Keratinocyte (primary cell): ENCODE data around the gene ZNF205. TPM values are rescaled to one million over a fixed set of nuclear protein-coding genes. Genes with fewer than 3 reads are reported as not detected.

Experiments
- DNase-seq: peaks from one replicate; pipeline ENCODE4 v3.0.0-alpha.2; 2011; ENCODE audit warnings: low read depth, missing footprints, low spot score
- FAIRE-seq: peaks from 2 replicates; lab custom pipeline; 2011; peaks lifted over from hg19 to GRCh38; lab: Jason Lieb, UNC
- H2AFZ ChIP-seq: 2 replicates; pipeline ENCODE4 v1.6.0; 2012; ENCODE audit warnings: low read length, control low read depth, inconsistent platforms; ENCODE audit not compliant: control insufficient read depth
- H3K27ac ChIP-seq: 2 replicates; pipeline ENCODE4 v1.5.1; 2011; ENCODE audit warnings: low read length; ENCODE audit not compliant: control insufficient read depth, insufficient read depth
- H3K27me3 ChIP-seq: 3 replicates; pipeline ENCODE4 v1.6.0; 2011; ENCODE audit warnings: low read length; ENCODE audit not compliant: control insufficient read depth, insufficient read depth; ENCODE audit errors: extremely low read depth
- H3K36me3 ChIP-seq, 2 experiments: 2 replicates in 1 of 2; 3 replicates in 1 of 2; pipeline ENCODE4 v1.5.1; 2011; ENCODE audit warnings: low read length in 2 of 2, mild to moderate bottlenecking in 1 of 2; ENCODE audit not compliant: control insufficient read depth in 2 of 2, insufficient read depth in 2 of 2; ENCODE audit errors: extremely low read depth in 1 of 2
- H3K4me1 ChIP-seq: 3 replicates; pipeline ENCODE4 v1.5.1; 2011; ENCODE audit warnings: low read length; ENCODE audit not compliant: control insufficient read depth, insufficient read depth; ENCODE audit errors: extremely low read depth
- H3K4me2 ChIP-seq: 3 replicates; pipeline ENCODE4 v1.6.0; 2011; ENCODE audit warnings: low read depth, low read length; ENCODE audit not compliant: control insufficient read depth, insufficient read depth; ENCODE audit errors: extremely low read depth
- H3K4me3 ChIP-seq, 3 experiments: fragments of 200-600 bp in 1 of 3; sonication (generic) in 1 of 3; 2 replicates in 2 of 3; 3 replicates in 1 of 3; pipeline ENCODE4 v1.5.1; 2011 to 2016; ENCODE audit warnings: low read length in 3 of 3, mild to moderate bottlenecking in 3 of 3, control low read depth in 2 of 3, inconsistent platforms in 1 of 3, low read depth in 1 of 3, mixed read lengths in 1 of 3, mixed run types in 1 of 3, moderate library complexity in 1 of 3; ENCODE audit not compliant: control insufficient read depth in 2 of 3, insufficient read depth in 2 of 3; ENCODE audit errors: extremely low read depth in 1 of 3
- H3K79me2 ChIP-seq: 2 replicates; pipeline ENCODE4 v1.6.0; 2012; ENCODE audit warnings: low read length; ENCODE audit not compliant: control insufficient read depth, insufficient read depth
- H3K9ac ChIP-seq: 3 replicates; pipeline ENCODE4 v1.6.0; 2011; ENCODE audit warnings: low read length; ENCODE audit not compliant: control insufficient read depth, insufficient read depth; ENCODE audit errors: extremely low read depth
- H3K9me1 ChIP-seq: 3 replicates; pipeline ENCODE4 v1.6.0; 2011; ENCODE audit warnings: low read length; ENCODE audit not compliant: control insufficient read depth, insufficient read depth; ENCODE audit errors: extremely low read depth
- H3K9me3 ChIP-seq: 2 replicates; pipeline ENCODE4 v1.5.1; 2012; ENCODE audit warnings: low read depth, low read length; ENCODE audit not compliant: control insufficient read depth
- H4K20me1 ChIP-seq: 3 replicates; pipeline ENCODE4 v1.6.0; 2011; ENCODE audit warnings: low read length; ENCODE audit not compliant: control insufficient read depth, insufficient read depth; ENCODE audit errors: extremely low read depth
- EZH2 ChIP-seq: IDR thresholded peaks from one replicate; pipeline ENCODE4 v1.6.1; 2012; ENCODE audit warnings: inconsistent platforms, mild to moderate bottlenecking, low read length, moderate library complexity
- dilution Hi-C: fragments of 300-500 bp; cut with MboI; formaldehyde crosslinking; loops from one replicate; pipeline ENCODE4 v1.7.0; 2020; ENCODE audit warnings: low sequenced_read_pairs; ENCODE audit not compliant: extremely low pct_ligation_motif_present
- polyA plus RNA-seq, 5 experiments: library from polyadenylated mRNA; depleted of rRNA in 3 of 5; stranded (reverse) in 3 of 5; stranded (forward) in 1 of 5; unstranded in 1 of 5; fragments of >200 nt; gene quantifications; 1 replicate in 1 of 5; 2 replicates in 3 of 5; 3 replicates in 1 of 5; pipeline versions ENCODE4 v1.2.1 to v1.2.3, GENCODE V29; 2011 to 2012; ENCODE audit warnings: missing spikeins in 2 of 5, low read depth in 1 of 5, low replicate concordance in 1 of 5
- TF ChIP-seq, protein P1 (sequence below), 3 experiments: IDR thresholded peaks in 1 of 3; conservative IDR thresholded peaks in 1 of 3; optimal IDR thresholded peaks in 1 of 3; 2 replicates in 2 of 3; 3 replicates in 1 of 3; pipeline versions ENCODE3 to v1.5.1; 2011; ENCODE audit warnings: low read length in 3 of 3, mild to moderate bottlenecking in 3 of 3, moderate library complexity in 2 of 3, control low read depth in 1 of 3, inconsistent platforms in 1 of 3; ENCODE audit not compliant: insufficient read depth in 2 of 3; ENCODE audit errors: extremely low read depth in 1 of 3

ZNF205 gene
- polyA plus RNA-seq, 1 donor (not counting 4 experiments of a cell fraction or from before 2014, with no cell fraction given): 6.0 TPM

DNA sequence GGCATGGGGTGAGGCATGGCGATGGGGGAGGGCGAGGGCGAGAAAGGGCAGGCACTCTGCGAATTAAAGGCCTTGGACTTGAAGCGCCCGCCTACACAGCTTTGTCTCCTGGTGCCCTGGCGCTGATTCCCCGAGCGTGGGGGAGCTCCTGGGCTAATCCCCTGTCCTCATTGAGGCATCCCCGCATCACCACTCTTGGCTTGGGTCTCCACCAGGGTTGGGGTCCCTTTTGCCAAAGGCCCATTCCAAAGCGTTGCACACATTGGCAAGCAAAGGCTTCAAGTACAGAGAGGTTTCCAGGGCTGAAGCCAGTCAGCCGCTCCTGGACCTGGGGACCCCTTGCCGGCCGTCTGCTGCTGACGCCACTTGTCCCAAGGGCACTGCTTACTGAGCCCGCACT, 8.0 kb downstream of the ZNF205 start:
- DNase-seq: no peak
- Histone ChIP-seq H3K4me2 (no peak overlapping the region), H3K9me3 (no peaks in the 10 kb centered on the region), H3K27ac (no peak overlapping the region), H3K36me3 (peaks cover 0 to 23% of the 10 kb centered on the region in 2 experiments), H3K27me3 (no peaks in the 10 kb centered on the region), H3K79me2 (no peaks in the 10 kb centered on the region), H3K9me1 (no peaks in the 10 kb centered on the region), H2AFZ (no peak overlapping the region), H3K4me1 (peaks cover 15% of the 10 kb centered on the region), H4K20me1 (no peaks in the 10 kb centered on the region), H3K4me3 (no peak overlapping the region), H3K9ac (no peak overlapping the region)
- no peak for FAIRE-seq
- dilution Hi-C loops: no loop called here
- TF ChIP-seq EZH2: no peak

DNA sequence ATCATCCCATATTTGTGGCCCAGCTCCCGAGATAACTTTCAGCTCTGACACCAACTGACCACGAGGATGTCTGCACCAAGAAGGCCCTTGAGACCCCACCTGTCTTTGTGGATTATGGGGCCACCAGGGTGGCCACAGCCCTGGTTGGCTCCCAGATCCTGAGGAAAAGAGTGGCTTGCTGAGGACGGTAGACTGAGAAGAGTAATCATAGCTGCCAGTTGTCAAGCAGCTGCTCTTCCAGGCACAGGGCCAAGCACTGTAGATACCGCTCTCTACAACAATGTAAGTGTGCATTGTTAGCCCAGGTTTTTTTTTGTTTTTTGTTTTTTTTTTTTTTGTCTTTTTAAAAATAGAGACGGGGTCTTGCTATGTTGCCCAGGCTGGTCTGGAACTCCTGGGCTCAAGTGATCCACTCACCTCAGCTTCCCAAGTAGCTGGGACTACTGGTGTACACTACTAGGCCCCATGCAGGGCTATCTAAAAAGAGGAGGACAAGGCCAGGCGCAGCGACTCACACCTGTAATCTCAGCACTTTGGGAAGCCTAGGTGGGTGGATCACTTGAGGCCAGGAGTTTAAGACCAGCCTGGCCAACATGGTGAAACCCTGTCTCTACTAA, 9.6 kb downstream of the ZNF205 start:
- no peak for TF ChIP-seq EZH2
- TF ChIP-seq, protein P1, sequence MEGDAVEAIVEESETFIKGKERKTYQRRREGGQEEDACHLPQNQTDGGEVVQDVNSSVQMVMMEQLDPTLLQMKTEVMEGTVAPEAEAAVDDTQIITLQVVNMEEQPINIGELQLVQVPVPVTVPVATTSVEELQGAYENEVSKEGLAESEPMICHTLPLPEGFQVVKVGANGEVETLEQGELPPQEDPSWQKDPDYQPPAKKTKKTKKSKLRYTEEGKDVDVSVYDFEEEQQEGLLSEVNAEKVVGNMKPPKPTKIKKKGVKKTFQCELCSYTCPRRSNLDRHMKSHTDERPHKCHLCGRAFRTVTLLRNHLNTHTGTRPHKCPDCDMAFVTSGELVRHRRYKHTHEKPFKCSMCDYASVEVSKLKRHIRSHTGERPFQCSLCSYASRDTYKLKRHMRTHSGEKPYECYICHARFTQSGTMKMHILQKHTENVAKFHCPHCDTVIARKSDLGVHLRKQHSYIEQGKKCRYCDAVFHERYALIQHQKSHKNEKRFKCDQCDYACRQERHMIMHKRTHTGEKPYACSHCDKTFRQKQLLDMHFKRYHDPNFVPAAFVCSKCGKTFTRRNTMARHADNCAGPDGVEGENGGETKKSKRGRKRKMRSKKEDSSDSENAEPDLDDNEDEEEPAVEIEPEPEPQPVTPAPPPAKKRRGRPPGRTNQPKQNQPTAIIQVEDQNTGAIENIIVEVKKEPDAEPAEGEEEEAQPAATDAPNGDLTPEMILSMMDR (optimal IDR thresholded peaks at IDR 0.05 in 1 of 3, IDR thresholded peaks at IDR 0.05 in 1 of 3, conservative IDR thresholded peaks at IDR 0.05 in 1 of 3; ENCODE audit: extremely low read depth in 1 of 3, insufficient read depth in 2 of 3, low read length in 3 of 3): no peak
- H3K9me1 ChIP-seq: no peaks in the 10 kb centered on the region
- H3K9me3 ChIP-seq: no peaks in the 10 kb centered on the region
- no peak overlapping the region for H3K4me2 ChIP-seq
- peaks cover 0 to 15% of the 10 kb centered on the region in 2 experiments for H3K36me3 ChIP-seq
- peaks cover 15% of the 10 kb centered on the region for H3K4me1 ChIP-seq
- H3K79me2 ChIP-seq: no peaks in the 10 kb centered on the region
- H3K4me3 ChIP-seq: no peak overlapping the region
- dilution Hi-C loops: no loop called here
- no peak overlapping the region for H3K9ac ChIP-seq
- DNase-seq: no peak
- H3K27ac ChIP-seq: no peak overlapping the region
- H3K27me3 ChIP-seq: no peaks in the 10 kb centered on the region
- no peaks in the 10 kb centered on the region for H4K20me1 ChIP-seq
- no peak for FAIRE-seq
- H2AFZ ChIP-seq: no peak overlapping the region
